Inflammatory macrophage (primary cell): Measurements from ENCODE around the gene PRPF38A.
A peak's percentile ranks its signal among the peaks of the same experiment; 100 is the strongest.

ENCODE experiments used
- DNase-seq, 2 donors: peaks; one replicate each; pipeline ENCODE4 v3.0.0-alpha.2; 2020 to 2022

PRPF38A gene

GRCh38 chr1:52400131-52400530, 4.3 kb upstream of the PRPF38A start:
- no peak for DNase-seq

DNA sequence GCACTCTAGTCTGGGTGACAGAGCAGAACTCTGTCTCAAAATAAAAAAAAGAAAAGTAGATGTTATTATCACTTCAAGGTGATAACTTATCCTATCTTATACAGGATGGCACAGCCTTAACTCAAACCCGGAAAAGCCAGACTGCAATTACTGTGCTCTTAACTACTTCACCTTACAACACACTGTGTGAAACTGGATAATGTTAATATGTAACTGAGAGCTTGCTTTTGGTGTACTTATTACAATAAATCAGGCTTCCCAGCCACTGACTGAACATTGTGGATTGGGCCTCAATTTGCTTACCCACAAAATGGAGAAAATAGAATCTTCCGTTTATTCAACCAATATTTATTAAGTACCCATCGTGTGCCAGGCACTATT, 1.6 kb upstream of the PRPF38A start:
- no peak for DNase-seq

DNA sequence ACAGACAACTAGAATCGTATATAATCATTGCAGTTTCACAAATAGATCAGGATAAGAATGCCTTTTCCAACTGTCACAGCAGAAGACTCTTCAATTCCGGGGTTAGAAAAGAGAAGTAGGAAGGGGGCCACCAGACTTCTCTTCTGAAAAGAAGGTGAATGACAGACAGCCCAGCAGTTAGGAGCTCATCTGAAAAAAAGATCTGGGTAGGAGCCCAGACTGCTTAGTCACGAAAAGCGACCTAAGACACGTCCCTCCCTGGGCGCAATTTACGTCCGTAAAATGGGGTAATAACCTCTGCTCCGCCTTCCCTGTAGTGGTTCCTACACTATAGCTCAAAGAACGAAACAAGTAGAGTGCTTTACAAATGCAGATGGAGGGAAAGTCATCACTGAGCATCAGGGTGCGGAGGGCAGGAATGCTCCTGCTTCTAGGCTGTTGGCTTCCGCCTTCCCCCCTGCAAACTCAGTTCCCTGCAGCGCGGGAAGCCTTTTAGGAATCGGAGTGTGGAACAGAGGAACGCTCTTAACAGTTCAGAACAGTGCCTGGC, 761 bp upstream of the PRPF38A start:
- DNase-seq: peak; percentile 88

- DNase-seq: no peak
Measured at GRCh38 chr1:52404975-52405338, 555 bp downstream of the PRPF38A start.

- DNase-seq: no peak
Measured at GRCh38 chr1:52413410-52413989, 9.1 kb downstream of the PRPF38A start.

GRCh38 chr1:52414942-52415341, 10.5 kb downstream of the PRPF38A start:
- no peak for DNase-seq

GRCh38 chr1:52416811-52417210, 12.4 kb downstream of the PRPF38A start:
- no peak for DNase-seq

DNA sequence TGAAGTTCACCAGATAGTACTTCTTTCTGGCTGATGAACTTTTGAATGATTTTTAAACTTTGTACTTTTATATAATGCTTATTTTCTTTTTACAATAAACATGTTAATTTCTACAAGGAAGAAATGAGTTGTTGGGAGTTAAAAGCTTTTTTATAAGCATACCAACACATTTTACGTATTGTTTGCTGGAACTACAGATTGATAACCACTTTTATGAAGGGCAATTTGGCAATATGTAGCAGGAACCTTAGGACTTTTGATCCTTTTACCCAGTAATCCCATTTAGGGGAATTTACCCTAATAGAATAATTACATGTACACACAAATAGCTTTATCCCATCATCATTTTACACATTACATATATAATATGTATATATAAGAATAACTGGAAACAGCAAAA, 16.3 kb downstream of the PRPF38A start:
- DNase-seq: no peak

DNA sequence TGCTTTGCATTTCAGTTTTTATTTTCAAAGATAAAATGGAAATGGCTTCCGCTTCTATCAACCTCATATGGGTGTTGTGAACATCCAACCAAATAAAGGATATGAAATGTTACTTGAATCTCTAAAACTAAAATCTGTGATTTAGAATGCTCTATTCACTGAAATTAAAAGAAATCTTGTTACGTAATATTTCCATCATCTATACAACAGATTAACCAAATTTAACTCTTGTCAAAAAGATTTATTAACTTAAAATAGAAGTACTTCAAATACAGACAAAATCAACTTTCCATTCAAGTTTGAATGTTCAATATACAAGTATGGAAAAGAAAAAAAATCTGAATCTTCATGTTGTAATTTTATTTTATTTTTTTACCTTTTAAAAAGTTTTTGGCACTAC, 18.7 kb downstream of the PRPF38A start:
- no peak for DNase-seq

- no peak for DNase-seq
Measured at GRCh38 chr1:52423771-52424170, 19.4 kb downstream of the PRPF38A start.

DNA sequence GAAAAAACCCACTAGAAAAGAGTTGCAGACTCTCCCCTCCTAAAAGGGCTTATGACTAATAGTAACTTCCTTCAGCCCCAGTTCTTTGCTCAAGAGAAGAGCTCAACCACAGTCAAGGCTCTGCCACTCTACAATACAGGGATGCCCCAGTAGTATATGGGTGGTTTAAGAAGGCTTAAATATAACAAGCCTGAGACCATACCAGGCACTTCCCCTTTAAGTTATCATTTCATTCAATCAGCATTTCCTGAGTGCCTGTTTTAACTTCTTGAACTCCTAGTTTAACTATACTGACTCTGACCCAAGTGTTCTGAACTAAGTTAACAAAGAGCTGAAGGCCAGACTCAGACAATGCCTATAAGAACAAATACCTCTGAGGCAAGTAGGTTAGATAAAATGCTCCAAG, 19.8 kb downstream of the PRPF38A start:
- DNase-seq: no peak

- no peak for DNase-seq
Measured at GRCh38 chr1:52424813-52425212, 20.4 kb downstream of the PRPF38A start.

- no peak for DNase-seq
Measured at GRCh38 chr1:52426371-52426770, 22.0 kb downstream of the PRPF38A start.

DNA sequence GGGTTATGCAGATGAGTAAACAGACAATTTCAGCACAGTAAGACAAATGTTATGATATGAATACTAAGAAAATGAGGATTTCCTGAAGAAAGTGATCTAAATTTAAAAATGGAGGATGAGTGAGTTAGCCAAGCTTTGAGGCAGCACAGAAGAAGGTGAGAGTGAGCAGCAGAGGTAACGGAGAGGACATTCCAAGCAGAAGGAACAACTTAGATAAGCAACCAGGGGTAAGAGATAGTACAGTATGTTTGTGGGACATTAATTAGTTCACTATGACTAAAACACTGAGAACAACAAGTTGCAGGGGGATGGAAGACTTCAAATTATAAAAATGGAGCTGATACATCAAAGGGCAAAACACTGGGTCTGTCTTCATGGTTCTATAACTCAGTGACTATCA, 22.8 kb downstream of the PRPF38A start:
- no peak for DNase-seq

- no peak for DNase-seq
Measured at GRCh38 chr1:52432807-52433206, 28.4 kb downstream of the PRPF38A start.

DNA sequence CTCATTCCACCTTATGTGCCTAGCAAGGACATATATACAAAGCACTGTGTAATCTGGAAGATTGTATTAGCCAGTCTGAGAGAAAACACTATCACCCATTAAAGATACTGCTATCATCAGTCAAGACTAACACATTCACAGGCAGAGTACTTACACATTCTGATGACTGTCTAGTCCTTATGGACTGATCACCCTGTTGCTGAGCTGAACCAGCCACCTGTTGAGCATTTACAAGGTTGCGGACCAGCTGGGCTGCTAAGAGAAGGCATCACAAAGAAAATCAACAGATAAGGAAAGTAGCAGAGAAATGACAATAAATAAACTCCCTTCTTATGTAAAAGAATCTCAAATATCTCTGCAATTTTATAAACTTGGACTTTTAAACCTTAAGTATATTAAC, 30.8 kb downstream of the PRPF38A start:
- no peak for DNase-seq

DNA sequence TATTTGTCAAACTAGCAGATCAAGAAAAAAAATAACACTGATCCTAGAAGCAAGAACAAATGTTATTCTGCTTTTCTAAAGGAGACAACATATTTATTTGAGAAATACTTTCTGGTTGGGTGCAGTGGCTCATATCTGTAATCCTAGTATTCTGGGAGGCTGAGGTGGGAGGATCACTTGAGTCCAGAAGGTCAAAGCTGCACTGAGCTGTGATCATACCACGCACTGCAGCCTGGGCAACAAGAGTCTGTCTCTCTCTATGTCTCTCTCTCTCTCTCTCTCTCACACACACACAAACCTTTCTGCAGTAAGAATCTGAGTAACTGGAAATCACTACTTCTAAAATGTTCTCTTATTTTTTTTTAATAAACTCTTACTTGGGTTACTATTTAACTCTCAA, 31.2 kb downstream of the PRPF38A start:
- no peak for DNase-seq

- no peak for DNase-seq
Measured at GRCh38 chr1:52436817-52437216, 32.4 kb downstream of the PRPF38A start.

- DNase-seq: no peak
Measured at GRCh38 chr1:52439976-52440375, 35.6 kb downstream of the PRPF38A start.

DNA sequence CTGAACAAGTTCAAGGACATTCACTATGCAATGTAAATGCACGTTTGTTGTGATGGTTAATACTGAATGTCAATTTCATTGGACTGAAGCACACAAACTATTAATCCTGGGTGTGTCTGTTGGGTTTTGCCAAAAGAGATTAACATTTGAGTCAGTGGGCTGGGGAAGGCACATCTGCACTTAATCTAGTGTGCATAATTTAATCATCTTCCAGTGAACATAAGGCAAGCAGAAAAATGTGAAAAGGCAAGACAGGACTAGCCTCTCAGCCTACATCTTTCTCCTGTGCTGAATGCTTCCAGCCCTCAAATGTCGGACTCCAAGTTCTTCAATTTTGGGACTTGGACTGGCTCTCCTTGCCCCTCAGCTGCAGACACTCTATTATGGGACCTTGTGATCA, 40.1 kb downstream of the PRPF38A start:
- DNase-seq: no peak

DNA sequence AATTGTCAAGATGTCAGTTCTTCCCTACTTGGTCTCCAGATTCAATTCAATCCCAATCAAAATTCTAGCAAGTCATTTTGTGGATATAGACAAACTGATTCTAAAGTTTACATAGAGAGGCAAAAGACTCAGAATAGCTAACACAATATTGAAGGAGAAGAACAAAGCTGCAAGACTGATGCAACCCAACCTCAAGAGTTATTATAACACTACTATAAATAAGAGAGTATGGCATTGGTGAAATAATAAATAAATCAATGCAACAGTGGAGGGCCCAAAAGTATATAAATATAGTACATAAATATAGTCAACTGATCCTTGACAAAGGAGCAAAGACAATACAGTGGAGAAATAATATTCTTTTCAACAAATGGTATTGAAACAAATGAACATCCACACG, 49.7 kb downstream of the PRPF38A start:
- no peak for DNase-seq

DNA sequence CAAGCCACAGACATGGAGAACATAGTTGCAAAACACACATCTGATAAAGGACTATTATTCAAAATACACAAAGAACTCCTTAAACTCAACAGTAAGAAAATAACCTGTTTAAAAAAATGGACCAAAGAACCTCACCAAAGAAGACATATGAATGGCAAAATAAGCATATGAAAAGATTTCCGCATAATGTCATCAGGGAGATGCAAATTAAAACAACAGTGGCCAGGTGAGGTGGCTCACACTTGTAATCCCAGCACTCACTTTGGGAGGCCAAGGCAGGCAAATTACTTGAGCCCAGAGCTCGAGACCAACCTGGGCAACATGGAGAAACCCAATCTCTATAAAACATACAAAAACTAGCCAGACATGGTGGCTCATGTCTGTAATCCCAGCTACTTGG, 50.4 kb downstream of the PRPF38A start:
- no peak for DNase-seq

DNA sequence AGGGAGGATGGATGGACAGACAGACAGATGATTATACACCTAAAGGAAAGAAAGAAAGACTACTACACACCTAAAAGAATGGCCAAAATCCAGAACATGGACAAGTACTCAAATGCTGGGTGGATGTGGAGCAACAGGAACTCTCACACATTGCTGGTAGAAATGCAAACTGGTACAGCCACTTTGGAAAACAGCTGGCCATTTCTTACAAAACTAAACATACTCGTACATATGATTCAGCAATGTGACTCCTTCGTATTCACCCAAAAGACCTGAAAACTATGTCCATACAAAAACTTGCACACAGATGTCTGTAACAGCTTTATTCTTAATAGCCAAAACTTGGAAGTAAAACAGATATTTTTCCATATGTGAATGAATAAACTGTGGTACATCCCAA, 51.3 kb downstream of the PRPF38A start:
- no peak for DNase-seq

DNA sequence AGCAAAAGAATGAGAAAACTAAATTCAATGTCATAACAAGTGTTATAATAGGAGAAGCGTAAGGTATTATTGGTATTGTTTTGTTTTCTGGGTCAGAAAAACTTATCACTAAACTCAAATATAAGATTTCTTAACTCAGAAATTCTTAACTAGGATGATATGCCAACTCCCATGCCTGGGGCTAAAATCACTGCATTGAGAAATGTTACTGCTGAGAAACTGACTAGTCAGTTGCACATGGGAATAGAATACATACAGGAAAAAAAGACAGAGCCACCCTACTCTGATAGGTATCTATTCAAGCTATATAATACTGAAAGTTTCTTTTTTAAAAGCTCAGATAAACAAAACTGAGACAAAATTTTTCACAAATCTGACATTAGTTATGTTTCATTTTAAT, 56.3 kb downstream of the PRPF38A start:
- no peak for DNase-seq

- no peak for DNase-seq
Measured at GRCh38 chr1:52461821-52462220, 57.4 kb downstream of the PRPF38A start.
